Measurements from ENCODE around the gene IFT27.
A peak's percentile ranks its signal among the peaks of the same experiment; 100 is the strongest.

The IFT27 gene

DNA sequence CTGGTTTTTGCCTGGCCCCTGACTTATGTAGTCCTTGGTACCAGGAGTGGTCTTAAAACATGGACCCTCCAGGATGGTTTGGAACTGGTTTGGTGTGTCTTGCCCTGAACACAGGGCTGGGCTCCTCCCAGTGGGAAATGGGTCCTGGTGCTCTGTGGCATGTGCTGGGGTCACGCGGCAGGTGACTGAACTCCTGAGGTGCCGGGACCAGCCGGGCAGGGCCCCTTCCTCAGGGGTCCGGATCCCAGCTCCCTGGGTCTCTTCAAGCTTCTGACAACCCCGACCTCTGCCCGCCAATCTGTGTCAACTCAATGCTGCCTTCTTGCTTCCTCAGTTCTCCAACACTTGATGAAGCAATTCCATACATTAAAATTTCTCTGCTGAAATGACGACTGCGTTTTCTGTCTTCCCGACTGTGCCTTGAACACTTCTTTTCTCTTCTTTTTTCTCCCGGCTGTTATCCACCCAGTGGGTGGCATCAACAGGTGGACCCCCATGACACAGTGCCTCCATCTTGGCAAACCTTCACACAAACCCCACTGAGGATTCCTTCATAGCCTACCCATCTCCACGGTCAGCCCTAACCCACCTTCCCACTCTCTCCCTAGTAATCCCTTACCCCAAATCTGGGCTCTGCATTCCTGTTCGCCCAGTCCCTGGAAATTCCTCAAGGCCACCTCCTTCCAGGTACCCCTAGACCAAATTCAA lies 4.4 kb downstream of the IFT27 start:
- H3K4me3 ChIP-seq (replicated peaks; ENCODE audit: insufficient read depth, low read length): no peak overlapping the region
- no peaks in the 10 kb centered on the region for H3K27me3 ChIP-seq (ENCODE audit: insufficient read depth, poor library complexity, severe bottlenecking)
- DNase-seq (ENCODE audit: low read depth in 1 of 2, low spot score in 1 of 2): no peak
- H3K27ac ChIP-seq (replicated peaks): no peak overlapping the region
- TF ChIP-seq POLR2AphosphoS5 (IDR thresholded peaks at IDR 0.05; ENCODE audit: low read depth) (no peak), SPI1 (IDR thresholded peaks at IDR 0.05; ENCODE audit: borderline replicate concordance, low read depth) (no peak), GABPA (IDR thresholded peaks at IDR 0.05; ENCODE audit: low read depth) (no peak)
- TF ChIP-seq, protein P1, sequence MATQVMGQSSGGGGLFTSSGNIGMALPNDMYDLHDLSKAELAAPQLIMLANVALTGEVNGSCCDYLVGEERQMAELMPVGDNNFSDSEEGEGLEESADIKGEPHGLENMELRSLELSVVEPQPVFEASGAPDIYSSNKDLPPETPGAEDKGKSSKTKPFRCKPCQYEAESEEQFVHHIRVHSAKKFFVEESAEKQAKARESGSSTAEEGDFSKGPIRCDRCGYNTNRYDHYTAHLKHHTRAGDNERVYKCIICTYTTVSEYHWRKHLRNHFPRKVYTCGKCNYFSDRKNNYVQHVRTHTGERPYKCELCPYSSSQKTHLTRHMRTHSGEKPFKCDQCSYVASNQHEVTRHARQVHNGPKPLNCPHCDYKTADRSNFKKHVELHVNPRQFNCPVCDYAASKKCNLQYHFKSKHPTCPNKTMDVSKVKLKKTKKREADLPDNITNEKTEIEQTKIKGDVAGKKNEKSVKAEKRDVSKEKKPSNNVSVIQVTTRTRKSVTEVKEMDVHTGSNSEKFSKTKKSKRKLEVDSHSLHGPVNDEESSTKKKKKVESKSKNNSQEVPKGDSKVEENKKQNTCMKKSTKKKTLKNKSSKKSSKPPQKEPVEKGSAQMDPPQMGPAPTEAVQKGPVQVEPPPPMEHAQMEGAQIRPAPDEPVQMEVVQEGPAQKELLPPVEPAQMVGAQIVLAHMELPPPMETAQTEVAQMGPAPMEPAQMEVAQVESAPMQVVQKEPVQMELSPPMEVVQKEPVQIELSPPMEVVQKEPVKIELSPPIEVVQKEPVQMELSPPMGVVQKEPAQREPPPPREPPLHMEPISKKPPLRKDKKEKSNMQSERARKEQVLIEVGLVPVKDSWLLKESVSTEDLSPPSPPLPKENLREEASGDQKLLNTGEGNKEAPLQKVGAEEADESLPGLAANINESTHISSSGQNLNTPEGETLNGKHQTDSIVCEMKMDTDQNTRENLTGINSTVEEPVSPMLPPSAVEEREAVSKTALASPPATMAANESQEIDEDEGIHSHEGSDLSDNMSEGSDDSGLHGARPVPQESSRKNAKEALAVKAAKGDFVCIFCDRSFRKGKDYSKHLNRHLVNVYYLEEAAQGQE (IDR thresholded peaks at IDR 0.05; ENCODE audit: insufficient replicate concordance, low read depth): no peak
- TF ChIP-seq, protein P2, sequence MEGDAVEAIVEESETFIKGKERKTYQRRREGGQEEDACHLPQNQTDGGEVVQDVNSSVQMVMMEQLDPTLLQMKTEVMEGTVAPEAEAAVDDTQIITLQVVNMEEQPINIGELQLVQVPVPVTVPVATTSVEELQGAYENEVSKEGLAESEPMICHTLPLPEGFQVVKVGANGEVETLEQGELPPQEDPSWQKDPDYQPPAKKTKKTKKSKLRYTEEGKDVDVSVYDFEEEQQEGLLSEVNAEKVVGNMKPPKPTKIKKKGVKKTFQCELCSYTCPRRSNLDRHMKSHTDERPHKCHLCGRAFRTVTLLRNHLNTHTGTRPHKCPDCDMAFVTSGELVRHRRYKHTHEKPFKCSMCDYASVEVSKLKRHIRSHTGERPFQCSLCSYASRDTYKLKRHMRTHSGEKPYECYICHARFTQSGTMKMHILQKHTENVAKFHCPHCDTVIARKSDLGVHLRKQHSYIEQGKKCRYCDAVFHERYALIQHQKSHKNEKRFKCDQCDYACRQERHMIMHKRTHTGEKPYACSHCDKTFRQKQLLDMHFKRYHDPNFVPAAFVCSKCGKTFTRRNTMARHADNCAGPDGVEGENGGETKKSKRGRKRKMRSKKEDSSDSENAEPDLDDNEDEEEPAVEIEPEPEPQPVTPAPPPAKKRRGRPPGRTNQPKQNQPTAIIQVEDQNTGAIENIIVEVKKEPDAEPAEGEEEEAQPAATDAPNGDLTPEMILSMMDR (IDR thresholded peaks at IDR 0.05; ENCODE audit: insufficient read depth, low read length): no peak

DNA sequence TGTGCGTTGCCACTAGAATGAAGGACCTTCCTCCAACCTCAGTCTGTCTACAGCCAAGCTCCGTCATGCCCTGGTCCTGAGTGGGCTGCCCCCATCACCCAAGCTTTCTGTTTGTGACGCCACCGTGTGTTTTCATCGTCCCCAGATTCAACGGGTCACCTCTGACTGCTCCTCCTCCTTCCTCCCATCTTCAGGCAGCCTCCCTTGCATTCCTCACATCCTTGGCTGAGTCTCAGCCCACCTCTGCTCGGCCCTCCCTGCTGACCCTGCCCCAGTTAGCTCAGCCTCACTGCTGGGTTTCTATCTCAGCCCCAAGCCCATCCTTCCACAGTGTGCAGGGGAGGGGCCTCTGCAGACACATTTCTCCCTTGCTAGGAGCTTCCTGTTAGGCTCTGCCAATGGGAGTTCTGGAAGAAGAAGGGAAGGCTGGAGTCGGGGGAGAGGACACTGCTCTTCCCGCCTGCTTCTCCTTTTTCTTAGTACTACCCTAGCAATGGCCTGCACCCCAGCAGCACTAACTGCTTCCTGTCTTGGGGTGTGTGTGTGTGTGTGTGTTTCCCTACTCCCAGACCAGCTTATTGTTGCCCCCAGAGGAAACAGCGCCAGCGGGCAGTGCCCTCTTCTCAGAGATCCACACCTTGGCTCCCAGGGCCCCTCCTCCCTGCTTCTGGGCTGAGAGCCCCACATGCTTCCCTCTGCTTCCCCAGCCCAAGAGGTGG lies 5.2 kb downstream of the IFT27 start:
- Histone ChIP-seq H3K4me3 (replicated peaks; ENCODE audit: insufficient read depth, low read length) (no peak overlapping the region), H3K27ac (replicated peaks) (no peak overlapping the region), H3K27me3 (ENCODE audit: insufficient read depth, poor library complexity, severe bottlenecking) (no peaks in the 10 kb centered on the region)
- TF ChIP-seq GABPA (IDR thresholded peaks at IDR 0.05; ENCODE audit: low read depth) (no peak), SPI1 (IDR thresholded peaks at IDR 0.05; ENCODE audit: borderline replicate concordance, low read depth) (no peak), POLR2AphosphoS5 (IDR thresholded peaks at IDR 0.05; ENCODE audit: low read depth) (no peak)
- TF ChIP-seq, protein P2 (IDR thresholded peaks at IDR 0.05; ENCODE audit: insufficient read depth, low read length): no peak
- TF ChIP-seq, protein P1 (IDR thresholded peaks at IDR 0.05; ENCODE audit: insufficient replicate concordance, low read depth): no peak
- peak in 1 of 2 experiments; percentile 25 for DNase-seq (ENCODE audit: low read depth in 1 of 2, low spot score in 1 of 2)

DNA sequence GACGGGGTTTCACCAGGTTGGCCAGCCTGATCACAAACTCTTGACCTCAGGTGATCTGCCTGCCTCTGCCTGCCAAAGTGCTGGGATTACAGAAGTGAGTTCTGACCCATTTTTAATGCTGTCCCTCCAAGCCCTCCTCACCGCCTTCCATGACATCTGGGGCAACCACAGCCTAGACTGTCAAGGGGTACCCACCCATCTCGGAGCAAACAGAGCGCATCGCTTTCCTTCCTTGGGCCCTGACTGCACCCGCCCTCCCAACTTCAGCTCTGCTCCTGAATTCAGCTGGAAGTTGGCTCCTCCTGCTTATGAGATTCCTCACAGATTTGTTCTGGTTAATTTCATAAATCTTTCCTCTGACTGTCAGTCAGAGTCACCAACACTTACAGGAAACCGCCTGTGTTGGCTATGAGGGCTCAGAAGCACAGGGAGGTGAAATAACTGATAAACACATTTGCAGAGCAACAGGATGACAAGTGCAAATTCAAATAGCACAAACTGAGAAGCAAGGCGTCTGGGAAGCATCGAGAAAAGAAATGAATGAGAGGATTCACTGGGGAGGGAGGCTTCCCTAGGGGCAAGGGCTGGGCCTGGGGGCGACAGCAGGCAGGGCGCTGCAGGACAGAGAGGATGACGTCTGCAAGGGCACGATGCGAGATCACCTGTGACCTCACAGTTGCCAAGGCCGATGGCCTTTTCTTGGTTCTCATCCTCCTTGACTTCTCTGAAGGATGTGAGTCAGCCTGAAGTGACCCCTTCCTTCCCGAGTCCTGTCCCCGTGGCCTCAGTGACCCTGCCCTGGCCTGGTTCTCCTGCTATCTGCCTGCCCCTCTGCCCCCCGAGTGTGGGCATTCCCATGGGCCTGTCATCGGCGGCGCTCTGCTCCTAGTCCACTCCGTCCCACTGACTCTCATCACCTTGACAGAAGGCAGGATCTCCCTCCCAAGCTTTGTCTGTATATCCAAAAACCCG lies 6.1 kb downstream of the IFT27 start:
- H3K27me3 ChIP-seq (ENCODE audit: insufficient read depth, poor library complexity, severe bottlenecking): no peaks in the 10 kb centered on the region
- no peak for DNase-seq (ENCODE audit: low read depth in 1 of 2, low spot score in 1 of 2)
- no peak for TF ChIP-seq SPI1 (IDR thresholded peaks at IDR 0.05; ENCODE audit: borderline replicate concordance, low read depth)
- H3K27ac ChIP-seq (replicated peaks): no peak overlapping the region
- H3K4me3 ChIP-seq (replicated peaks; ENCODE audit: insufficient read depth, low read length): no peak overlapping the region

Data from HL-60 (cell line).